Fibroblast of villous mesenchyme (primary cell): ENCODE results near the gene MANSC1. TPM values are rescaled to one million over a fixed set of nuclear protein-coding genes. Genes with fewer than 3 reads are reported as not detected.
A peak's percentile ranks its signal among the peaks of the same experiment; 100 is the strongest.

Experiments used
- DNase-seq: peaks from one replicate; pipeline ENCODE4 v3.0.0-alpha.2; 2010; ENCODE audit warnings: low read depth
- H3K4me3 ChIP-seq: 2 replicates; pipeline ENCODE4 v1.5.1; 2011; ENCODE audit warnings: low read depth, mild to moderate bottlenecking, low read length
- CTCF ChIP-seq: IDR thresholded peaks from 2 replicates; pipeline ENCODE4 v1.5.1; 2012; ENCODE audit warnings: low read depth, mild to moderate bottlenecking, low read length; ENCODE audit not compliant: insufficient read depth
- total RNA-seq: library from RNA; depleted of rRNA; stranded (reverse); fragments of >200 nt; gene quantifications from 2 replicates; pipeline ENCODE4 v1.2.3, GENCODE V29; 2012

MANSC1 gene
- total RNA-seq, 1 donor, result 4.7 TPM

GRCh38 chr12:12378616-12379015 lies 28.6 kb upstream of the MANSC1 start:
- DNase-seq, result no peak
- TF ChIP-seq CTCF, result no peak
- no peak overlapping the region for H3K4me3 ChIP-seq

GRCh38 chr12:12376646-12377448 lies 26.8 kb upstream of the MANSC1 start:
- peak; percentile 63 for TF ChIP-seq CTCF
- DNase-seq, result peak; percentile 86
- no peak overlapping the region for H3K4me3 ChIP-seq

- no peak for DNase-seq
- H3K4me3 ChIP-seq, result no peak overlapping the region
- no peak for TF ChIP-seq CTCF
These were observed 23.1 kb upstream of the MANSC1 start for GRCh38 chr12:12372946-12373722.

- DNase-seq, result no peak
- no peak for TF ChIP-seq CTCF
- H3K4me3 ChIP-seq, result no peak overlapping the region
These were observed 17.5 kb upstream of the MANSC1 start for GRCh38 chr12:12367482-12367998.

GRCh38 chr12:12366701-12367481 lies 16.8 kb upstream of the MANSC1 start:
- H3K4me3 ChIP-seq, result no peak overlapping the region
- TF ChIP-seq CTCF, result no peak
- no peak for DNase-seq

GRCh38 chr12:12365931-12366431 lies 15.9 kb upstream of the MANSC1 start:
- TF ChIP-seq CTCF, result no peak
- peak; percentile 21 for DNase-seq
- H3K4me3 ChIP-seq, result no peak overlapping the region
